HL-60 (cell line): ENCODE results near the gene PCSK7.

ENCODE experiments used
- CTCF ChIP-seq: IDR thresholded peaks from one replicate; pipeline ENCODE4 v1.5.1; 2011; ENCODE audit warnings: low read length, control low read depth, inconsistent platforms; ENCODE audit not compliant: insufficient read depth
- REST ChIP-seq: IDR thresholded peaks from 2 replicates; pipeline ENCODE4 v1.6.1; 2012; ENCODE audit warnings: low read depth; ENCODE audit not compliant: insufficient replicate concordance

- TF ChIP-seq CTCF (no peak), REST (no peak)
Measured at GRCh38 chr11:117265745-117266144, 33.9 kb upstream of the PCSK7 start.
